Nephron progenitor cell (in vitro differentiated cells): ENCODE measurements around the gene OR1F1.

Source experiments
- DNase-seq: peaks from one replicate; pipeline ENCODE4 v3.0.0; 2021
- H3K27ac Mint-ChIP-seq: 2 replicates; pipeline ENCODE4 v1.8.0; 2021; ENCODE audit warnings: mild to moderate bottlenecking, moderate library complexity, mixed read lengths
- H3K27me3 Mint-ChIP-seq: 2 replicates; pipeline ENCODE4 v1.8.0; 2021; ENCODE audit warnings: mild to moderate bottlenecking, low read depth, mixed read lengths; ENCODE audit not compliant: poor library complexity
- H3K36me3 Mint-ChIP-seq: 2 replicates; pipeline ENCODE4 v1.8.0; 2021; ENCODE audit warnings: low read depth, mixed read lengths
- H3K4me1 Mint-ChIP-seq: 2 replicates; pipeline ENCODE4 v1.8.0; 2021; ENCODE audit warnings: mixed read lengths
- H3K4me3 Mint-ChIP-seq: 2 replicates; pipeline ENCODE4 v1.8.0; 2021; ENCODE audit warnings: mild to moderate bottlenecking, moderate library complexity, mixed read lengths
- H3K9me3 Mint-ChIP-seq: 2 replicates; pipeline ENCODE4 v1.8.0; 2021; ENCODE audit warnings: mild to moderate bottlenecking, moderate library complexity, mixed read lengths
- TF ChIP-seq, protein P1 (sequence below): fragments of 200-600 bp; sonication (generic); IDR thresholded peaks from 2 replicates; pipeline ENCODE4 v1.5.0; 2021; ENCODE audit warnings: antibody characterized with exemption

OR1F1 gene

DNA sequence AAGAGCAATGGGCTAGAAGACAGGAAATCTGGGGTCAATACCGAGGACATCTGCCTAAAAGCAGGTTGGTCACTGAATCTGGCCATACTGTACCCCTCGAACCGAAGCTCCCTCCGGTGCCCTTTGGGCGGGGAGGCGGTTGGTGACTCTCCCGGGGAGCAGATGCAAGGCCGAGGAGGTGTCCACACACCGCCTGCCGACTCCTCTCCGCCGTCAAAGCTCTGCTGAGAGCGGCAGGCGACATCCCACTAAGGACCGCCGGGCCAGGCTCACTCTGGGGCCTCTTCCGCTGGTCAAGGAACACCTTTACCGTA, 46.5 kb downstream of the OR1F1 start:
- TF ChIP-seq, protein P1, sequence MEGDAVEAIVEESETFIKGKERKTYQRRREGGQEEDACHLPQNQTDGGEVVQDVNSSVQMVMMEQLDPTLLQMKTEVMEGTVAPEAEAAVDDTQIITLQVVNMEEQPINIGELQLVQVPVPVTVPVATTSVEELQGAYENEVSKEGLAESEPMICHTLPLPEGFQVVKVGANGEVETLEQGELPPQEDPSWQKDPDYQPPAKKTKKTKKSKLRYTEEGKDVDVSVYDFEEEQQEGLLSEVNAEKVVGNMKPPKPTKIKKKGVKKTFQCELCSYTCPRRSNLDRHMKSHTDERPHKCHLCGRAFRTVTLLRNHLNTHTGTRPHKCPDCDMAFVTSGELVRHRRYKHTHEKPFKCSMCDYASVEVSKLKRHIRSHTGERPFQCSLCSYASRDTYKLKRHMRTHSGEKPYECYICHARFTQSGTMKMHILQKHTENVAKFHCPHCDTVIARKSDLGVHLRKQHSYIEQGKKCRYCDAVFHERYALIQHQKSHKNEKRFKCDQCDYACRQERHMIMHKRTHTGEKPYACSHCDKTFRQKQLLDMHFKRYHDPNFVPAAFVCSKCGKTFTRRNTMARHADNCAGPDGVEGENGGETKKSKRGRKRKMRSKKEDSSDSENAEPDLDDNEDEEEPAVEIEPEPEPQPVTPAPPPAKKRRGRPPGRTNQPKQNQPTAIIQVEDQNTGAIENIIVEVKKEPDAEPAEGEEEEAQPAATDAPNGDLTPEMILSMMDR: no peak
- H3K4me3 Mint-ChIP-seq: peak overlapping the region; percentile 98
- peak overlapping the region; percentile 98 for H3K27ac Mint-ChIP-seq
- H3K4me1 Mint-ChIP-seq: peaks cover 13% of the 10 kb centered on the region
- H3K36me3 Mint-ChIP-seq: peaks cover 43% of the 10 kb centered on the region
- peaks cover 68% of the 10 kb centered on the region for H3K9me3 Mint-ChIP-seq
- no peak for DNase-seq
- H3K27me3 Mint-ChIP-seq: peaks cover 4% of the 10 kb centered on the region

DNA sequence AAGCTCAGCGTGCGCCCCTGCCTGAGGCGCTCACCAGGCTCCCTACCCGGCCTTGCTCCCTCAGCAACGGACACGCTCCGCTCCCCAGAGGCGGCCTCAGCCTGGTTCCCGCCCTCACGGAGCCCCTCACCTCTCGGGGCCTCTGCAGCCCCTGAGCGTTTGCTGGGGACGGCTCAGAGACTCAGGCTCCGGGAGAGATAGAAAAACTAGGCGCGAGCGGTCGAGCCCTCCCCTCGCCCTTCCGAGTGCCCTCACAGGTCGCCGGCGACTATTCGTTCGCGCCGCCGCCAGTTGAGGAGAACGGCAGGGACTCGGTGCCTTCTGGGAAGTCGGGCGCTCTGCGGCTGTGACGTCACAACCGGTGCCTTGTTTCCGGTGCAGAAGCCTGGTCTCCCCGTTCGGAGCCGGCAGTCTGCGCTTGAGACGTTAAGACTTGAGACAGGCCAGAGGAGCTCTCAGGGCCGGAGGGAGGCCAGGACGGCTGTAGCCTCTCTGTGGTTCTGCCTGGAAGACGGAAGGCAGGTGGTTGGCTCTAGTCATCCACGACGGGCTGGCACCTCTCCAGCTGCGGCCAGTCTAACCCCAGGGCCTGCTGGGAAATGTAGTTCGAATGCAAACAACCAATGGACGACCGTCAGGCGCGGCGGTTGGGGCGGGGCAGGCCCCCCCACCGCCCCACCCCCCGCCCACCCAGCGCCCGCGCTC, 47.0 kb downstream of the OR1F1 start, which contains the start of gene ZNF200:
Gene ZNF200, minus strand, starts transcription at position 302 of the 705 bp plus-strand sequence. CDS start 1,403 bp downstream, outside the sequence.
- H3K27me3 Mint-ChIP-seq: peaks cover 5% of the 10 kb centered on the region
- peaks cover 68% of the 10 kb centered on the region for H3K9me3 Mint-ChIP-seq
- peaks cover 13% of the 10 kb centered on the region for H3K4me1 Mint-ChIP-seq
- H3K4me3 Mint-ChIP-seq: peak within 1 kb of the TSS; percentile 98
- DNase-seq: peak; percentile 93
- TF ChIP-seq, protein P1: no peak
- H3K36me3 Mint-ChIP-seq: peaks cover 38% of the 10 kb centered on the region
- peak within 1 kb of the TSS; percentile 98 for H3K27ac Mint-ChIP-seq

DNA sequence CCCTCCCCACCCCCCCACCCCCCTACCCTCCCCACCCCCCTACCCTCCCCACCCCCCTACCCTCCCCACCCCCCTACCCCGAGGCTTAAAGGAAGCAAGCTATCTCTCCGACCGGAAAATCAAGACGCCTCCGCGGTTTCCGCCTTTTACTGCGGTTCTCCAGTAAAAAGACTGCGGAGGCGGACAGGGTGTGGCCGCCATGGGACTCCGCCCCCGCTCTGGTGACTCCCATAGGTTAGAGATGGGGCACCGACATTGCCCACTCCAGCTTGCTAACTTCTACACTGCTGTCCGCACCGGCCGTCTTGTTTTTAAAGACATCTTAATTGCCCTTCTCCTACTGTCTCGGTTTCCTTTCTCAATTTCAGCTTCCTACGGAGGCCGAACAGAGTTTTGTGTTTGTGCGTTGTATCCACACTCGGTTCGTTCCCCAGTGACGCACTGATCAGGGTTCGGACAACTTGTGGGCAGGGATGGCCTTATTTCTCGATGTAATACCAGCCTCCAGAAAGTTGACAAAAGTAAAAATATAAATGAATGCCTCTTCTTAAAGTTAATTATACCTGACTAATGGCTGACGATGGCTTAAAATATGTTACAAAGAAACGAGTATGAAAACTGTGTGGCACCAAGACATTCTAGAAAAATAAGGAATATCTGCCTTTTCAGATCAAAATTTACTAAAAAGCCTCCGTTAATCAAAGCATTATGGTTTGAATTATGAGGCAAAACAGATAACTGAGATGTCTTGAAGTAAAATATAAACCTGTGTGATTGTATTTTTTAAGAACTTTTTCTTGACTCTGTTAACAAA, 48.1 kb downstream of the OR1F1 start:
- no peak overlapping the region for H3K27ac Mint-ChIP-seq

DNA sequence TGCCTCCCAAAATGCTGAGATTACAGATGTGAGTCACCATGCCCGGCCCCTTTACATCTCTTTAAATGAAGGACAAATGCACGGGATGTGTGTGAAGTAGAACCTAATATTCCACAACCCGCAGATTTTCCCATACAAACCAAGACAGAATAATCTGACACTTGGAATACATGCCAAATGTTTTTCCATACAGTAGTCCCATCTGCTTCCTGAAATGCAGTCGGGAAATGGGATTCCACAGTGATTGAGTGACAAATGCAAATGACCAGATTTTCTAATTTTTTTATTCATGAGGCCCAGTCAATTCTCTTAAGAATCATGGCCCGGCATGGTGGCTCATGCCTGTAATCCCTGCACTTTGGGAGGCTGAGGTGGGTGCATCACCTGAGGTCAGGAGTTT, 53.8 kb downstream of the OR1F1 start:
- no peak for DNase-seq
- H3K36me3 Mint-ChIP-seq: no peaks in the 10 kb centered on the region
- TF ChIP-seq, protein P1: no peak
- no peaks in the 10 kb centered on the region for H3K4me1 Mint-ChIP-seq
- no peak overlapping the region for H3K4me3 Mint-ChIP-seq
- peaks cover 35% of the 10 kb centered on the region for H3K27me3 Mint-ChIP-seq
- no peak overlapping the region for H3K27ac Mint-ChIP-seq
- peaks cover 49% of the 10 kb centered on the region for H3K9me3 Mint-ChIP-seq

More for the DNA sequence above, 48.1 kb downstream of the OR1F1 start:
- peak; percentile 15 for DNase-seq
- H3K9me3 Mint-ChIP-seq: peaks cover 66% of the 10 kb centered on the region
- peak overlapping the region; percentile 78 for H3K4me3 Mint-ChIP-seq
- H3K36me3 Mint-ChIP-seq: peaks cover 28% of the 10 kb centered on the region
- H3K27me3 Mint-ChIP-seq: peaks cover 6% of the 10 kb centered on the region
- peaks cover 13% of the 10 kb centered on the region for H3K4me1 Mint-ChIP-seq
- TF ChIP-seq, protein P1: no peak

DNA sequence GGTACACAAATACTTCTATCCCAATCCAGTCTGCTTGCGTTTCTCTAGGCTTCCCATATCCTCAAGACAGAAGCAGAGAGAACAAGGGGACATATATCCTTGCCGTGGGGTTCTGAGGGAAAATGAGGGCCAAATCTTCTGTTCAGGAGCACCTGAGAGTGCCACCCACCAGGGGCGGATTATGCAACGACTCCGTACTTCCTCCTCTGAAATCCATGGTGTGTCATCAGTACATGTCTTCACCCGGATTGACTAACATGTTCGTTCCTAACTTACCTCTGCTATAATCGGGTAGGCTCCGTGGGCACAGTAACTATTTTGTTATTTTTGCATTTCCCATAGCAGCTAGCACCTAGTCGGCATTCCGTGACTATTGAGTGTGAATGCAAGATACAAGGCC, 54.7 kb downstream of the OR1F1 start:
- Mint-ChIP-seq H3K27ac (no peak overlapping the region), H3K4me3 (no peak overlapping the region), H3K4me1 (no peaks in the 10 kb centered on the region), H3K36me3 (no peaks in the 10 kb centered on the region), H3K9me3 (peaks cover 47% of the 10 kb centered on the region), H3K27me3 (peaks cover 42% of the 10 kb centered on the region)
- TF ChIP-seq, protein P1: no peak
- DNase-seq: no peak
